Activated T-cell treated with anti-CD3 and anti-CD28 coated beads, Interleukin-2, amount 50 U/mL, for 48 hours (primary cell): ENCODE measurements around the gene RAB20.

Source experiments
- DNase-seq, 2 experiments: peaks; one replicate each; pipeline ENCODE4 v3.0.0-alpha.2; 2020

RAB20 gene

GRCh38 chr13:110528371-110528770, 33.2 kb downstream of the RAB20 start:
- no peak for DNase-seq

- DNase-seq, result no peak
Observed at GRCh38 chr13:110525328-110526319, 35.9 kb downstream of the RAB20 start.

GRCh38 chr13:110524541-110525257, 36.8 kb downstream of the RAB20 start:
- no peak for DNase-seq

GRCh38 chr13:110523838-110524540, 37.5 kb downstream of the RAB20 start:
- DNase-seq, result no peak

- no peak for DNase-seq
Observed at GRCh38 chr13:110523180-110523579, 38.3 kb downstream of the RAB20 start.

- no peak for DNase-seq
Observed at GRCh38 chr13:110522721-110523120, 38.8 kb downstream of the RAB20 start.

- DNase-seq, result no peak
Observed at GRCh38 chr13:110521946-110522345, 39.6 kb downstream of the RAB20 start.

GRCh38 chr13:110521296-110521680, 40.2 kb downstream of the RAB20 start:
- DNase-seq, result no peak

- no peak for DNase-seq
Observed at GRCh38 chr13:110520431-110521295, 40.9 kb downstream of the RAB20 start.

- no peak for DNase-seq
Observed at GRCh38 chr13:110519506-110519905, 42.0 kb downstream of the RAB20 start.

GRCh38 chr13:110519046-110519445, 42.5 kb downstream of the RAB20 start:
- DNase-seq, result no peak

- no peak for DNase-seq
Observed at GRCh38 chr13:110518571-110518970, 43.0 kb downstream of the RAB20 start.

- no peak for DNase-seq
Observed at GRCh38 chr13:110518226-110518525, 43.3 kb downstream of the RAB20 start.

GRCh38 chr13:110517505-110518225, 43.9 kb downstream of the RAB20 start:
- no peak for DNase-seq

GRCh38 chr13:110516500-110516899, 45.0 kb downstream of the RAB20 start:
- DNase-seq, result no peak

- no peak for DNase-seq
Observed at GRCh38 chr13:110512198-110512740, 49.3 kb downstream of the RAB20 start.

GRCh38 chr13:110511509-110512181, 49.9 kb downstream of the RAB20 start:
- DNase-seq, result no peak

GRCh38 chr13:110509971-110510786, 51.3 kb downstream of the RAB20 start:
- DNase-seq, result no peak

GRCh38 chr13:110509478-110509926, 52.0 kb downstream of the RAB20 start:
- DNase-seq, result no peak
